SK-N-SH treated with all-trans-retinoic acid at 6 μM for 48 hours (cell line): ENCODE data around the gene GLIPR2.

Experiments
- ATAC-seq: fragments of 200-7000 bp; cut with Tn5 transposase; 3 replicates; pipeline ENCODE4 v1.9.1; 2020; ENCODE audit warnings: mild to moderate bottlenecking, moderate library complexity
- ARNTL ChIP-seq: fragments of 450-650 bp; formaldehyde crosslinking; IDR thresholded peaks from 2 replicates; pipeline ENCODE4 v1.5.0; 2020; ENCODE audit warnings: low read depth, mild to moderate bottlenecking, moderate library complexity, borderline replicate concordance
- BACH2 ChIP-seq: fragments of 250-450 bp; sonication (Bioruptor Pico); IDR thresholded peaks from 2 replicates; pipeline ENCODE4 v1.9.0; 2021; ENCODE audit warnings: mild to moderate bottlenecking, borderline replicate concordance
- CREB5 ChIP-seq: fragments of 250-450 bp; sonication (Bioruptor Pico); IDR thresholded peaks from 2 replicates; pipeline ENCODE4 v1.5.1; 2020; ENCODE audit warnings: low read depth, mild to moderate bottlenecking, moderate library complexity
- CSDC2 ChIP-seq: fragments of 250-450 bp; sonication (Bioruptor Pico); IDR thresholded peaks from 2 replicates; pipeline ENCODE4 v1.5.0; 2020; ENCODE audit warnings: mild to moderate bottlenecking, moderate library complexity
- CSRNP3 ChIP-seq: fragments of 250-450 bp; sonication (Bioruptor Pico); IDR thresholded peaks from 2 replicates; pipeline ENCODE4 v1.5.1; 2021; ENCODE audit warnings: mild to moderate bottlenecking, moderate library complexity
- GLIS3 ChIP-seq: fragments of 250-450 bp; sonication (Bioruptor Pico); IDR thresholded peaks from 2 replicates; pipeline ENCODE4 v1.5.0; 2020; ENCODE audit warnings: mild to moderate bottlenecking, moderate library complexity
- ISL1 ChIP-seq: fragments of 250-450 bp; sonication (Bioruptor Pico); IDR thresholded peaks from 2 replicates; pipeline ENCODE4 v2.1.2; 2022; ENCODE audit warnings: mild to moderate bottlenecking, moderate library complexity
- PPARA ChIP-seq: fragments of 250-450 bp; sonication (Bioruptor Pico); IDR thresholded peaks from 2 replicates; pipeline ENCODE4 v1.5.0; 2020; ENCODE audit warnings: mild to moderate bottlenecking, borderline replicate concordance
- RARB ChIP-seq: fragments of 250-450 bp; sonication (Bioruptor Pico); IDR thresholded peaks from 2 replicates; pipeline ENCODE4 v1.8.0; 2021; ENCODE audit warnings: mild to moderate bottlenecking, moderate library complexity
- SNAI2 ChIP-seq: fragments of 250-450 bp; sonication (Bioruptor Pico); IDR thresholded peaks from 2 replicates; pipeline ENCODE4 v1.5.0; 2020; ENCODE audit warnings: mild to moderate bottlenecking, moderate library complexity
- TCF4 ChIP-seq: fragments of 250-450 bp; sonication (Bioruptor Pico); IDR thresholded peaks from 2 replicates; pipeline ENCODE4 v1.8.0; 2021; ENCODE audit warnings: mild to moderate bottlenecking, moderate library complexity, borderline replicate concordance
- TOX ChIP-seq: fragments of 250-450 bp; sonication (Bioruptor Pico); IDR thresholded peaks from 2 replicates; pipeline ENCODE4 v1.8.0; 2021; ENCODE audit warnings: mild to moderate bottlenecking, moderate library complexity, borderline replicate concordance
- ZC3H10 ChIP-seq: fragments of 250-450 bp; sonication (Bioruptor Pico); IDR thresholded peaks from 2 replicates; pipeline ENCODE4 v1.5.1; 2021; ENCODE audit warnings: mild to moderate bottlenecking, moderate library complexity
- ZFP3 ChIP-seq: fragments of 250-450 bp; sonication (Bioruptor Pico); IDR thresholded peaks from 2 replicates; pipeline ENCODE4 v1.5.0; 2020; ENCODE audit warnings: mild to moderate bottlenecking, moderate library complexity
- ZFP30 ChIP-seq: fragments of 450-650 bp; formaldehyde crosslinking; IDR thresholded peaks from 2 replicates; pipeline ENCODE4 v1.5.0; 2022; ENCODE audit warnings: mild to moderate bottlenecking, moderate library complexity
- ZNF565 ChIP-seq: fragments of 450-650 bp; formaldehyde crosslinking; conservative IDR thresholded peaks from 2 replicates; pipeline ENCODE4 v1.5.0; 2020; ENCODE audit warnings: low read depth, mild to moderate bottlenecking, moderate library complexity
- ZNF70 ChIP-seq: fragments of 450-650 bp; formaldehyde crosslinking; IDR thresholded peaks from 2 replicates; pipeline ENCODE4 v1.5.0; 2020; ENCODE audit warnings: mild to moderate bottlenecking, moderate library complexity
- ZNF8 ChIP-seq: fragments of 450-650 bp; formaldehyde crosslinking; IDR thresholded peaks from 2 replicates; pipeline ENCODE4 v1.5.0; 2020; ENCODE audit warnings: mild to moderate bottlenecking, moderate library complexity
- TF ChIP-seq, protein P1 (sequence below): fragments of 250-450 bp; sonication (Bioruptor Pico); IDR thresholded peaks from 2 replicates; pipeline ENCODE4 v1.8.0; 2020; ENCODE audit warnings: mild to moderate bottlenecking, moderate library complexity, borderline replicate concordance
- TF ChIP-seq, protein P2 (sequence below): fragments of 250-450 bp; sonication (Bioruptor Pico); IDR thresholded peaks from 2 replicates; pipeline ENCODE4 v1.8.0; 2021; ENCODE audit warnings: low read depth, mild to moderate bottlenecking, moderate library complexity, borderline replicate concordance
- TF ChIP-seq, protein P3 (sequence below): fragments of 250-450 bp; sonication (Bioruptor Pico); IDR thresholded peaks from 2 replicates; pipeline ENCODE4 v1.5.0; 2020; ENCODE audit warnings: mild to moderate bottlenecking, moderate library complexity

GLIPR2 gene

GRCh38 chr9:36148311-36149051 lies 11.9 kb downstream of the GLIPR2 start:
- no peak for TF ChIP-seq GLIS3
- no peak for TF ChIP-seq ZNF565 (CRISPR knock-in tag)
- TF ChIP-seq TOX (CRISPR knock-in tag) = no peak
- TF ChIP-seq, protein P1, sequence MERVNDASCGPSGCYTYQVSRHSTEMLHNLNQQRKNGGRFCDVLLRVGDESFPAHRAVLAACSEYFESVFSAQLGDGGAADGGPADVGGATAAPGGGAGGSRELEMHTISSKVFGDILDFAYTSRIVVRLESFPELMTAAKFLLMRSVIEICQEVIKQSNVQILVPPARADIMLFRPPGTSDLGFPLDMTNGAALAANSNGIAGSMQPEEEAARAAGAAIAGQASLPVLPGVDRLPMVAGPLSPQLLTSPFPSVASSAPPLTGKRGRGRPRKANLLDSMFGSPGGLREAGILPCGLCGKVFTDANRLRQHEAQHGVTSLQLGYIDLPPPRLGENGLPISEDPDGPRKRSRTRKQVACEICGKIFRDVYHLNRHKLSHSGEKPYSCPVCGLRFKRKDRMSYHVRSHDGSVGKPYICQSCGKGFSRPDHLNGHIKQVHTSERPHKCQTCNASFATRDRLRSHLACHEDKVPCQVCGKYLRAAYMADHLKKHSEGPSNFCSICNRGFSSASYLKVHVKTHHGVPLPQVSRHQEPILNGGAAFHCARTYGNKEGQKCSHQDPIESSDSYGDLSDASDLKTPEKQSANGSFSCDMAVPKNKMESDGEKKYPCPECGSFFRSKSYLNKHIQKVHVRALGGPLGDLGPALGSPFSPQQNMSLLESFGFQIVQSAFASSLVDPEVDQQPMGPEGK (CRISPR knock-in tag) = peak; percentile 95; the same call in 1 of the 2 replicates
- TF ChIP-seq CSRNP3 (CRISPR knock-in tag) = no peak
- 0 out of 2 replicates have a peak, but pooled peaks have one; percentile 32 for TF ChIP-seq ISL1 (CRISPR knock-in tag)
- no peak; the same call in 1 of the 2 replicates for TF ChIP-seq CSDC2
- TF ChIP-seq TCF4 (CRISPR knock-in tag) = peak; percentile 51; the same call in 1 of the 2 replicates
- TF ChIP-seq ZNF70 (CRISPR knock-in tag) = no peak
- TF ChIP-seq BACH2 (CRISPR knock-in tag) = no peak
- TF ChIP-seq, protein P2, sequence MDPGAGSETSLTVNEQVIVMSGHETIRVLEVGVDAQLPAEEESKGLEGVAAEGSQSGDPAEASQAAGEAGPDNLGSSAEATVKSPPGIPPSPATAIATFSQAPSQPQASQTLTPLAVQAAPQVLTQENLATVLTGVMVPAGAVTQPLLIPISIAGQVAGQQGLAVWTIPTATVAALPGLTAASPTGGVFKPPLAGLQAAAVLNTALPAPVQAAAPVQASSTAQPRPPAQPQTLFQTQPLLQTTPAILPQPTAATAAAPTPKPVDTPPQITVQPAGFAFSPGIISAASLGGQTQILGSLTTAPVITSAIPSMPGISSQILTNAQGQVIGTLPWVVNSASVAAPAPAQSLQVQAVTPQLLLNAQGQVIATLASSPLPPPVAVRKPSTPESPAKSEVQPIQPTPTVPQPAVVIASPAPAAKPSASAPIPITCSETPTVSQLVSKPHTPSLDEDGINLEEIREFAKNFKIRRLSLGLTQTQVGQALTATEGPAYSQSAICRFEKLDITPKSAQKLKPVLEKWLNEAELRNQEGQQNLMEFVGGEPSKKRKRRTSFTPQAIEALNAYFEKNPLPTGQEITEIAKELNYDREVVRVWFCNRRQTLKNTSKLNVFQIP = no peak
- TF ChIP-seq, protein P3, sequence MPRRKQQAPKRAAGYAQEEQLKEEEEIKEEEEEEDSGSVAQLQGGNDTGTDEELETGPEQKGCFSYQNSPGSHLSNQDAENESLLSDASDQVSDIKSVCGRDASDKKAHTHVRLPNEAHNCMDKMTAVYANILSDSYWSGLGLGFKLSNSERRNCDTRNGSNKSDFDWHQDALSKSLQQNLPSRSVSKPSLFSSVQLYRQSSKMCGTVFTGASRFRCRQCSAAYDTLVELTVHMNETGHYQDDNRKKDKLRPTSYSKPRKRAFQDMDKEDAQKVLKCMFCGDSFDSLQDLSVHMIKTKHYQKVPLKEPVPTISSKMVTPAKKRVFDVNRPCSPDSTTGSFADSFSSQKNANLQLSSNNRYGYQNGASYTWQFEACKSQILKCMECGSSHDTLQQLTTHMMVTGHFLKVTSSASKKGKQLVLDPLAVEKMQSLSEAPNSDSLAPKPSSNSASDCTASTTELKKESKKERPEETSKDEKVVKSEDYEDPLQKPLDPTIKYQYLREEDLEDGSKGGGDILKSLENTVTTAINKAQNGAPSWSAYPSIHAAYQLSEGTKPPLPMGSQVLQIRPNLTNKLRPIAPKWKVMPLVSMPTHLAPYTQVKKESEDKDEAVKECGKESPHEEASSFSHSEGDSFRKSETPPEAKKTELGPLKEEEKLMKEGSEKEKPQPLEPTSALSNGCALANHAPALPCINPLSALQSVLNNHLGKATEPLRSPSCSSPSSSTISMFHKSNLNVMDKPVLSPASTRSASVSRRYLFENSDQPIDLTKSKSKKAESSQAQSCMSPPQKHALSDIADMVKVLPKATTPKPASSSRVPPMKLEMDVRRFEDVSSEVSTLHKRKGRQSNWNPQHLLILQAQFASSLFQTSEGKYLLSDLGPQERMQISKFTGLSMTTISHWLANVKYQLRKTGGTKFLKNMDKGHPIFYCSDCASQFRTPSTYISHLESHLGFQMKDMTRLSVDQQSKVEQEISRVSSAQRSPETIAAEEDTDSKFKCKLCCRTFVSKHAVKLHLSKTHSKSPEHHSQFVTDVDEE = peak; percentile 30; the same call in 1 of the 2 replicates
- ATAC-seq = peak; percentile 89

DNA sequence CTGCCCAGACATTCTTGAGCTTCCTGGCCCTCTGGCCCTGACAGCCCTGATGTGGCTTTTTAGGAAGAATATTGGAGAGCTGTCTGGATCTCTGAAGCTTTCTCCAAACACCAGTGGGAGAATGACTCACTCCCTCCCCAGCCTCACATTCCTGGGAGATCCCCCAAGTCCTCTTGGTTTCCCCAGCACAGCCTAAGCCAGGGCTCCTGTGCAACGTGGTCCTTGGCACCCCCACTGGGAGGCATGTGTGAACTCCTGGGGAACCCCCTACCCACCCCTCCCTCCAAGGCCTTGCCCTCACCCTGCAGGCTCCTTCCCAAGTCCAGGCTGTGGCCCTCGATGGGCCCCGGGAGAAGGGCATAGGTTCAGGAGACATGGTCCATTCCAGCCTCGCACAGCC lies 12.7 kb downstream of the GLIPR2 start:
- ATAC-seq = peak; percentile 65
- TF ChIP-seq RARB (no peak), ZNF8 (CRISPR knock-in tag) (no peak), GLIS3 (no peak), ZC3H10 (CRISPR knock-in tag) (no peak), CREB5 (CRISPR knock-in tag) (no peak), ARNTL (CRISPR knock-in tag) (no peak), BACH2 (CRISPR knock-in tag) (no peak), ZFP30 (CRISPR knock-in tag) (no peak), CSRNP3 (CRISPR knock-in tag) (no peak), PPARA (CRISPR knock-in tag) (no peak), ZFP3 (CRISPR knock-in tag) (no peak), SNAI2 (CRISPR knock-in tag) (no peak)
- TF ChIP-seq, protein P3 = no peak
- TF ChIP-seq, protein P1 (CRISPR knock-in tag) = no peak
